SK-N-MC (cell line): ENCODE data around the gene MYO18B.

Source experiments
- DNase-seq: peaks from one replicate; pipeline ENCODE4 v3.0.0-alpha.2; 2011; ENCODE audit warnings: low read depth, low spot score
- H3K27ac ChIP-seq: fragments of 200-600 bp; sonication (generic); 2 replicates; pipeline ENCODE4 v1.5.1; 2016; ENCODE audit warnings: mixed run types
- H3K36me3 ChIP-seq: fragments of 200-600 bp; sonication (generic); 2 replicates; pipeline ENCODE4 v1.6.1; 2017; ENCODE audit warnings: antibody characterized with exemption, low read length, mixed read lengths; ENCODE audit not compliant: insufficient read depth
- H3K4me3 ChIP-seq: fragments of 200-600 bp; sonication (generic); 2 replicates; pipeline ENCODE4 v1.5.1; 2016
- H3K9ac ChIP-seq: fragments of 200-600 bp; sonication (generic); 2 replicates; pipeline ENCODE4 v1.8.0; 2017; ENCODE audit warnings: mixed run types, mixed read lengths; ENCODE audit not compliant: insufficient read length
- H3K9me3 ChIP-seq: fragments of 200-600 bp; sonication (generic); 2 replicates; pipeline ENCODE4 v1.6.1; 2017; ENCODE audit warnings: low read depth, mild to moderate bottlenecking, antibody characterized with exemption, low read length, moderate library complexity, mixed read lengths
- EZH2 ChIP-seq: fragments of 200-600 bp; sonication (generic); IDR thresholded peaks from one replicate; pipeline ENCODE4 v1.6.1; 2017; ENCODE audit warnings: antibody characterized with exemption
- FOXP2 ChIP-seq: optimal IDR thresholded peaks from 2 replicates; pipeline ENCODE3; 2011; ENCODE audit warnings: mild to moderate bottlenecking, moderate library complexity; ENCODE audit not compliant: insufficient read depth; ENCODE audit errors: extremely low read length, control extremely low read depth
- POLR2AphosphoS5 ChIP-seq: IDR thresholded peaks from 2 replicates; pipeline ENCODE4 v1.6.1; 2012; ENCODE audit warnings: mild to moderate bottlenecking, low read depth, low read length, borderline replicate concordance

MYO18B gene

DNA sequence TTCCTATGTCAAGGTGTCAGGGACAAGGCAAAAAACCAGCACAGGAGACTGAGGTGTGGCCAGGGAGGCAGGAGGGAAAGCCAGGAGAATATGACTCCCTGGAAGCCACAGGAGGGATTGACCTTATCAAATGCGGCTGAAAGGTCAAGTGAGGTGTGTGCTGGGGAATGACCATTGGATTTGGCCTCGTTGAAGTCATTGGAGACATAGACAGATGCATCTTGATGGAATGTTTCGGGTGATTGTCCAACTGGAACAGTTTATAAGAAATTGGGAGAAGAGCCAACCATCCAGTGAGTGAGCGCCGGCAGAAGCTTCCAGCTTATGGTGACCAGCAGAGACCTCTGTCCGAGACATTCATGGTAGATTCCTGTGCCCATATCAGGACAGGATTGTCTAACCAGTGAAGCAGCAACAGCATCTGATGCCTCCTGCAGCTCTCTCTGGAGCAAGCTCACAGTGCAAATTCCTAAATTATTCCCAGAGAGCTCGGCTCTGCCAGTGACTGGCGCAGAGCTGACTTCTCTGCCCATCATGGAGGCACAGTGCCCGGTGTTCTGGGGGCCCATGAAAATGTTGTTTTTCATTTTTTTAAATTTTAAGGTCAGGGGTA, 95.4 kb downstream of the MYO18B start:
- Histone ChIP-seq H3K36me3 (no peaks in the 10 kb centered on the region), H3K9me3 (no peaks in the 10 kb centered on the region), H3K27ac (no peak overlapping the region), H3K9ac (no peak overlapping the region), H3K4me3 (no peak overlapping the region)
- TF ChIP-seq POLR2AphosphoS5 (no peak), FOXP2 (no peak), EZH2 (no peak)
- DNase-seq: no peak

- no peak for TF ChIP-seq EZH2
- Histone ChIP-seq H3K9me3 (no peaks in the 10 kb centered on the region), H3K36me3 (no peaks in the 10 kb centered on the region), H3K4me3 (no peak overlapping the region), H3K9ac (no peak overlapping the region), H3K27ac (no peak overlapping the region)
- DNase-seq: no peak
These were observed 97.2 kb downstream of the MYO18B start for GRCh38 chr22:25838960-25839741.

DNA sequence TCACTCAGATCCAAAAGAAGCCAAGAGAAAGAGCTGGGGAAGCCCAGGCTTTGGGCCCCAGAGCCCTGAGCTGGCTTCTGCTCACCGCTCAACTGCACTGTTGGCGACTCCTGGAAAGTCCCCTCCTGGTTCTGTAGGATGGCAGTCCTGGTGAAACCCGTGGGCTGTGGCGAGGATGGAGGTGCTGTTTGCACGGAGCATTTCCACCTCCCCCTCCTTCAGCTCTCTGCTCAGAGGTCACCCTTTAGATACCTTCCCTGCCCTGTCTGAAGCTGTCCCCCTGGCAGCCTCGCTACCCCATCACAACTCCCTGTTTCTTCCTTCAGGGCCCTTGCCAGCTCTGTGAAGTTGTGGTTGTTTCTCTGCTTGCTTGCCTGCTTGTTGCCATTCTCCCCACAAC, 97.8 kb downstream of the MYO18B start:
- no peak for TF ChIP-seq EZH2
- TF ChIP-seq POLR2AphosphoS5: no peak
- TF ChIP-seq FOXP2: no peak
- Histone ChIP-seq H3K9ac (no peak overlapping the region), H3K9me3 (no peaks in the 10 kb centered on the region), H3K36me3 (no peaks in the 10 kb centered on the region), H3K4me3 (no peak overlapping the region), H3K27ac (no peak overlapping the region)
- DNase-seq: no peak

DNA sequence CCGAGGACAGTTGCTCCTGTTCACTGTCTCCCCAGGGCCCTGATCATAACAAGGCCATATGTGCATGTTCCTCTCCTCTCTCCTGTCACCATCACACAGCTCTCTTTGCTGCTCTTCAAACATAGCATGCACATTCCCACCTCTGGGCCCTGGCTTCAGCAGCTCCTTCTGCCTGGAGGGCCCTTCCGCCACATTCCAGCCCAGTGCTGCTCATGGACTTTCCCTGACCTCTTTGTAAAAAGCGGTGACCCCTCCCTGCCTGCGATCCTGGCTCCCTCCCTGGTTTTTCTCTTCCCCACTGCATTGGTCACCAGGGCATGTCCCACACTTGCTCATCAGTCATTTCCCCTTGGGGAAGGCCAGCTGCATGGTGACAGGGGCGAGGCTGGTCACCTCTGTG, 98.2 kb downstream of the MYO18B start:
- H3K36me3 ChIP-seq: no peaks in the 10 kb centered on the region
- TF ChIP-seq POLR2AphosphoS5 (no peak), FOXP2 (no peak), EZH2 (no peak)
- no peak overlapping the region for H3K27ac ChIP-seq
- H3K9ac ChIP-seq: no peak overlapping the region
- H3K4me3 ChIP-seq: no peak overlapping the region
- no peaks in the 10 kb centered on the region for H3K9me3 ChIP-seq
- DNase-seq: no peak

GRCh38 chr22:25840891-25841290, 98.9 kb downstream of the MYO18B start:
- Histone ChIP-seq H3K9me3 (no peaks in the 10 kb centered on the region), H3K27ac (no peak overlapping the region), H3K9ac (no peak overlapping the region), H3K36me3 (no peaks in the 10 kb centered on the region), H3K4me3 (no peak overlapping the region)
- no peak for DNase-seq
- TF ChIP-seq EZH2: no peak
- no peak for TF ChIP-seq FOXP2
- no peak for TF ChIP-seq POLR2AphosphoS5

- Histone ChIP-seq H3K4me3 (no peak overlapping the region), H3K27ac (no peak overlapping the region), H3K9ac (no peak overlapping the region), H3K9me3 (no peaks in the 10 kb centered on the region), H3K36me3 (no peaks in the 10 kb centered on the region)
- no peak for DNase-seq
- no peak for TF ChIP-seq FOXP2
- TF ChIP-seq POLR2AphosphoS5: no peak
- no peak for TF ChIP-seq EZH2
These were observed 99.8 kb downstream of the MYO18B start for GRCh38 chr22:25841775-25842174.

GRCh38 chr22:25843660-25844405, 101.8 kb downstream of the MYO18B start:
- no peak overlapping the region for H3K27ac ChIP-seq
- TF ChIP-seq EZH2 (no peak), POLR2AphosphoS5 (no peak), FOXP2 (no peak)
- no peak for DNase-seq
- no peak overlapping the region for H3K9ac ChIP-seq
- no peaks in the 10 kb centered on the region for H3K9me3 ChIP-seq
- H3K36me3 ChIP-seq: no peaks in the 10 kb centered on the region
- H3K4me3 ChIP-seq: no peak overlapping the region

- Histone ChIP-seq H3K4me3 (no peak overlapping the region), H3K9me3 (no peaks in the 10 kb centered on the region), H3K36me3 (no peaks in the 10 kb centered on the region), H3K9ac (no peak overlapping the region), H3K27ac (no peak overlapping the region)
- TF ChIP-seq FOXP2 (no peak), POLR2AphosphoS5 (no peak), EZH2 (no peak)
- DNase-seq: no peak
These were observed 102.6 kb downstream of the MYO18B start for GRCh38 chr22:25844601-25845000.
